HG03175 (cell line): ENCODE data around the gene ASIC1.
A peak's percentile ranks its signal among the peaks of the same experiment; 100 is the strongest.

Source experiments
- ATAC-seq: cut with Tn5 transposase; IDR thresholded peaks from one replicate; pipeline ENCODE4 v1.9.1; 2021; ENCODE audit warnings: mild to moderate bottlenecking, moderate library complexity; ENCODE audit not compliant: unreplicated experiment

Gene ASIC1

GRCh38 chr12:50106907-50107306 lies 49.5 kb downstream of the ASIC1 start:
- ATAC-seq, result no peak

- no peak for ATAC-seq
Measured at GRCh38 chr12:50107416-50108268, 50.2 kb downstream of the ASIC1 start.

GRCh38 chr12:50109319-50109718 lies 51.9 kb downstream of the ASIC1 start:
- no peak for ATAC-seq

GRCh38 chr12:50110127-50110761 lies 52.8 kb downstream of the ASIC1 start:
- ATAC-seq, result no peak

GRCh38 chr12:50110762-50111351 lies 53.5 kb downstream of the ASIC1 start:
- ATAC-seq, result peak; percentile 12

- no peak for ATAC-seq
Measured at GRCh38 chr12:50111395-50111692, 53.9 kb downstream of the ASIC1 start.

- ATAC-seq, result peak; percentile 83
Measured at GRCh38 chr12:50111693-50112455, 54.5 kb downstream of the ASIC1 start, which contains the start of gene COX14. TSS of gene COX14 (plus strand) at chr12:50112236. CDS start at chr12:50120044, 7,808 bp downstream.

- no peak for ATAC-seq
Measured at GRCh38 chr12:50112456-50113218, 55.2 kb downstream of the ASIC1 start.

GRCh38 chr12:50117057-50117622 lies 59.7 kb downstream of the ASIC1 start:
- no peak for ATAC-seq

- ATAC-seq, result no peak
Measured at GRCh38 chr12:50119387-50119786, 62.0 kb downstream of the ASIC1 start.

GRCh38 chr12:50120521-50120920 lies 63.1 kb downstream of the ASIC1 start:
- ATAC-seq, result no peak

GRCh38 chr12:50120953-50121352 lies 63.6 kb downstream of the ASIC1 start:
- ATAC-seq, result no peak

GRCh38 chr12:50121641-50122040 lies 64.2 kb downstream of the ASIC1 start:
- no peak for ATAC-seq

GRCh38 chr12:50123203-50123602 lies 65.8 kb downstream of the ASIC1 start:
- no peak for ATAC-seq

GRCh38 chr12:50127546-50127945 lies 70.2 kb downstream of the ASIC1 start:
- ATAC-seq, result no peak

- no peak for ATAC-seq
Measured at GRCh38 chr12:50129290-50129689, 71.9 kb downstream of the ASIC1 start.

- ATAC-seq, result no peak
Measured at GRCh38 chr12:50132505-50133135, 75.2 kb downstream of the ASIC1 start.
